IPS-18a (cell line): ENCODE measurements around the gene NUDT3.
"Not testable (repeated sequence)": the region's sequence is repeated elsewhere in the genome, so short reads cannot be mapped to it uniquely, and the experiment has no call there.

Source experiments
- H3K27ac ChIP-seq: one replicate; pipeline ENCODE4 v1.5.1; 2013; ENCODE audit warnings: low read length
- H3K27me3 ChIP-seq: one replicate; pipeline ENCODE4 v1.6.1; 2013; ENCODE audit warnings: mild to moderate bottlenecking, low read length; ENCODE audit not compliant: control insufficient read depth, insufficient read depth
- H3K36me3 ChIP-seq: one replicate; pipeline ENCODE4 v1.6.1; 2013; ENCODE audit warnings: low read depth, low read length; ENCODE audit not compliant: control insufficient read depth
- H3K4me1 ChIP-seq: one replicate; pipeline ENCODE4 v1.6.1; 2013; ENCODE audit warnings: low read depth, low read length; ENCODE audit not compliant: control insufficient read depth
- H3K4me3 ChIP-seq: one replicate; pipeline ENCODE4 v1.5.1; 2013; ENCODE audit warnings: low read length
- H3K9ac ChIP-seq: one replicate; pipeline ENCODE4 v1.6.1; 2013; ENCODE audit warnings: mild to moderate bottlenecking, low read length, moderate library complexity
- H3K9me3 ChIP-seq: one replicate; pipeline ENCODE4 v1.6.1; 2013; ENCODE audit warnings: low read depth, low read length; ENCODE audit not compliant: control insufficient read depth

Gene NUDT3

GRCh38 chr6:34338811-34339210 is 53.7 kb downstream of the NUDT3 start:
- Histone ChIP-seq H3K9ac (no peak overlapping the region), H3K36me3 (peaks cover 5% of the 10 kb centered on the region), H3K4me3 (no peak overlapping the region), H3K9me3 (no peaks in the 10 kb centered on the region), H3K27ac (no peak overlapping the region), H3K4me1 (no peaks in the 10 kb centered on the region), H3K27me3 (no peaks in the 10 kb centered on the region)

DNA sequence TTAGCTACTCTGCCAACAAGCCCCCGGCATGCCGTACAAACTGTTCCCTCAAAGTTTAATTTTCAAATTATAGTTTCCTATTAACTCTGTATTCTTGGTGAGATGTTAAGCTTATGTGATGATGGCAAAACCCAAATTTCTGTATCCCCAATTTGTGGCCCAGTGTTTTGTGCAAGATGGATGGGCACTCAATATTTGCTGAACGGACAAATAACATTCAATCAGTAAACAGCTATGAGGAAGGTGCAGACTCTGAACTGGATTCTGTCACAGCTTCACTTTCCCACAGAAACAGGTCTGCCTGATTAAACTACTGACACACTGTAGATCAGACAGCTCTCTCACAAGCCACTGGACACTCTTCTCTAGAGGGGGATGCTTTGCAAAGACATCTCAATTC is 54.1 kb downstream of the NUDT3 start:
- Histone ChIP-seq H3K36me3 (peaks cover 5% of the 10 kb centered on the region), H3K9ac (no peak overlapping the region), H3K4me1 (no peaks in the 10 kb centered on the region), H3K9me3 (no peaks in the 10 kb centered on the region), H3K27ac (no peak overlapping the region), H3K4me3 (no peak overlapping the region), H3K27me3 (no peaks in the 10 kb centered on the region)

DNA sequence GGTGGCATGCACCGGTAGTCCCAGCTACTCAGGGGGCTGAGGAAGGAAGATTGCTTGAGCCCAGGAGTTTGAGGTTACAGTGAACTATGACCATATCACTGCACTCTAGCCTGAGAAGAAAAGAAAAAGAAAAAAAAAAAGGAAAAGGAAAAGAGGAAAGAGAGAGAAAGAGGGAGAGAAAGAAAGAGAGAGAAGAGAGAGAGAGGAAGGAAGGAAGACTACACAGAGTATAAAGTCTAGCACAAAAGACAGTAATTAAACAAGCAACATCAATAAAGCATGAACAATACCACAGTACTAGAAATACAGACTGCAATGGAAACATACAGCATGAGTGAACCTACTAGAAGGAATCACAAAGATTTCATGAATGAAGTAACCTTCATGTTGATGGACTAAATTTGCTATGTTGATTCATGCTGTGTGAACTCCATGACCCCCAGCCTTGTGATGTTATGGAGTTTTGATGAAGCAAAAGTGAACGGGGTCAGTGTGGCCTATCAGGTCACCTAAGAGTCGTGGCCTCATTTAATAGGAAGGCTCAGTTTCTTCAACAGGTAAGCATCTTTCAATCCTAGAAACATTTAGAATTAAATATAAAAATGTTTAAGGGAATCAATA is 57.6 kb downstream of the NUDT3 start:
- Histone ChIP-seq H3K4me1 (no peaks in the 10 kb centered on the region), H3K4me3 (no peak overlapping the region), H3K9ac (no peak overlapping the region), H3K27me3 (no peaks in the 10 kb centered on the region), H3K27ac (no peak overlapping the region), H3K9me3 (no peaks in the 10 kb centered on the region), H3K36me3 (no peaks in the 10 kb centered on the region)

DNA sequence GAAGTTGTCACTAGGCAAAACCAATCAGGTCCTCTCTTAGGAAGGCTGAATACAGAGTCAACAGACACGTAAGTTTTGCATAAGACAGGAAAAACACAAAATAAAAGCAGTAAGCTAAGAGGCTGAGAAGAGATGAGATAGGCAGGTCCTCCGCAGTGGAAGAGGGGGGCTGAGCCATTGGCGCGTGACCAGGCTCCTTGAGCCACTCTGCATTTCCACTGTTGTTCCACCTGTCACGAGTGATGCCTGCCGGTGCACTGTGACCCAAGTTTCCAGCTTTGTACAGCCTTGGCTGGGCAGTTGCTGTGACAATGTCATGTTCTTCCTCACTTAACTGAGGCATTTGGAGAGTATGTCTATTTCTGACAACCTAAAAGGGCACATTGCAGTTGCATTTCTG is 58.6 kb downstream of the NUDT3 start:
- Histone ChIP-seq H3K4me1 (no peaks in the 10 kb centered on the region), H3K27me3 (no peaks in the 10 kb centered on the region), H3K4me3 (no peak overlapping the region)

GRCh38 chr6:34332251-34333198 is 59.9 kb downstream of the NUDT3 start:
- H3K27ac ChIP-seq, result no peak overlapping the region

More for the DNA sequence above, 58.6 kb downstream of the NUDT3 start:
- Histone ChIP-seq H3K9me3 (no peaks in the 10 kb centered on the region), H3K36me3 (no peaks in the 10 kb centered on the region), H3K27ac (no peak overlapping the region), H3K9ac (no peak overlapping the region)

DNA sequence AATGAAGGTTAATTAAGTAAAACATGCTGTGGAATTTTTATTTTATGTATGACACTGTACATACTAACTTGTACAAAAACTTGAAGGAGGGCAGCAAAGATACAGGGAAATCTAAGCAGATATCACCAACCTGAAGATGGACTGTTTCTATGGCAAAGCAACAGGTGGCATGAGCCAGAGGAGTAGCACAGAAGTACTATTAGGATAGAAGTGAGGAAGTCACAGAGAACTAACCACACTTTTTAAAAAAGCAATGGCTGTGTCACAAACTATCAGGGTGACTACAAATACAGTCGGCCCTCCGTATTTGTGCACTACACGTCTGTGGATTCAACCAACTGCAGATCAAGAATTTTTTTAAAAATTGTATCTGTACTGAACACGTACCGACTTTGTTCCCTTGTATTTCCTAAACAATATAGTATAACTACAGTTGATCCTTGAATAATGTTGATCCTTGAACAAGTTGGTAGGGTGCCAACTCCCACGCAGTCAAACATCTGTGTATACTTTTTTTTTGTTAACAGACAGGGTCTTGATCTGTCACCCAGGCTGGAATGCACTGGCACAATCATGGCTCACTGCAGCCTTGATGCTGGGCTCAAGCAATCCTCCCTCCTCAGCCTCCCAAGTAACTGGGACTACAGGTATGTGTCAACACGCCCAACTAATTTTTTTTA is 61.0 kb downstream of the NUDT3 start:
- Histone ChIP-seq H3K27ac (no peak overlapping the region), H3K4me3 (no peak overlapping the region), H3K4me1 (no peaks in the 10 kb centered on the region), H3K9ac (no peak overlapping the region), H3K27me3 (no peaks in the 10 kb centered on the region), H3K36me3 (no peaks in the 10 kb centered on the region), H3K9me3 (no peaks in the 10 kb centered on the region)

More at GRCh38 chr6:34332251-34333198, 59.9 kb downstream of the NUDT3 start:
- no peaks in the 10 kb centered on the region for H3K4me1 ChIP-seq
- no peaks in the 10 kb centered on the region for H3K27me3 ChIP-seq
- H3K9me3 ChIP-seq, result no peaks in the 10 kb centered on the region
- H3K9ac ChIP-seq, result no peak overlapping the region
- H3K36me3 ChIP-seq, result no peaks in the 10 kb centered on the region
- H3K4me3 ChIP-seq, result no peak overlapping the region

DNA sequence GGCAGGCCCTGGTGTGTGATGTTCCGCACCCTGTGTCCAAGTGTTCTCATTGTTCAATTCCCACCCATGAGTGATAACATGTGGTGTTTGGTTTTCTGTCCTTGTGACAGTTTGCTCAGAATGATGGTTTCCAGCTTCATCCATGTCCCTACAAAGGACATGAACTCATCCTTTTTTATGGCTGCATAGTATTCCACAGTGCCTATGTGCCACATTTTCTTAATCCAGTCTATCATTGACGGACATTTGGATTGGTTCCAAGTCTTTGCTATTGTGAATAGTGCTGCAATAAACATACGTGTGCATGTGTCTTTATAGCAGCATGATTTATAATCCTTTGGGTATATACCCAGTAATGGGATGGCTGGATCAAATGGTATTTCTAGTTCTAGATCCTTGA is 62.7 kb downstream of the NUDT3 start:
- H3K9me3 ChIP-seq, H3K4me3 ChIP-seq, H3K9ac ChIP-seq, H3K36me3 ChIP-seq, H3K4me1 ChIP-seq, H3K27ac ChIP-seq, H3K27me3 ChIP-seq: not testable (repeated sequence)

DNA sequence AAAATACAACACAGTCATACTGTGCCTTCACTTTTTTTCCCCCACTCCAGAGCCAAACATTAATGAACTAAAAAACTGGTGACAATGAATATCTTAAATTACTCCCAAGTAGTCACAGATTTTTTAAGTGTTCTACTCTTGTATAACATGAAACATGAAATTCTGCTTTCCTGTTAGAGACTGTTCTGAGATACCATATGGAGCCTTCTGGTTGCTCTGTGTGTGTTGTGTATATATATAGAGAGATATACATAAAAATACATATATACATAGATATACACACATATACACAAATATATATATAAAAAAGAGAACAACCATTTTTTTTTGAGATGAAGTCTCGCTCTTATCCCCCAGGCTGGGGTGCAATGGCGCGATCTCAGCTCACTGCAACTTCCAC is 63.5 kb downstream of the NUDT3 start:
- Histone ChIP-seq H3K4me3 (no peak overlapping the region), H3K36me3 (no peaks in the 10 kb centered on the region), H3K27me3 (no peaks in the 10 kb centered on the region), H3K4me1 (no peaks in the 10 kb centered on the region), H3K9ac (no peak overlapping the region), H3K27ac (no peak overlapping the region), H3K9me3 (no peaks in the 10 kb centered on the region)

DNA sequence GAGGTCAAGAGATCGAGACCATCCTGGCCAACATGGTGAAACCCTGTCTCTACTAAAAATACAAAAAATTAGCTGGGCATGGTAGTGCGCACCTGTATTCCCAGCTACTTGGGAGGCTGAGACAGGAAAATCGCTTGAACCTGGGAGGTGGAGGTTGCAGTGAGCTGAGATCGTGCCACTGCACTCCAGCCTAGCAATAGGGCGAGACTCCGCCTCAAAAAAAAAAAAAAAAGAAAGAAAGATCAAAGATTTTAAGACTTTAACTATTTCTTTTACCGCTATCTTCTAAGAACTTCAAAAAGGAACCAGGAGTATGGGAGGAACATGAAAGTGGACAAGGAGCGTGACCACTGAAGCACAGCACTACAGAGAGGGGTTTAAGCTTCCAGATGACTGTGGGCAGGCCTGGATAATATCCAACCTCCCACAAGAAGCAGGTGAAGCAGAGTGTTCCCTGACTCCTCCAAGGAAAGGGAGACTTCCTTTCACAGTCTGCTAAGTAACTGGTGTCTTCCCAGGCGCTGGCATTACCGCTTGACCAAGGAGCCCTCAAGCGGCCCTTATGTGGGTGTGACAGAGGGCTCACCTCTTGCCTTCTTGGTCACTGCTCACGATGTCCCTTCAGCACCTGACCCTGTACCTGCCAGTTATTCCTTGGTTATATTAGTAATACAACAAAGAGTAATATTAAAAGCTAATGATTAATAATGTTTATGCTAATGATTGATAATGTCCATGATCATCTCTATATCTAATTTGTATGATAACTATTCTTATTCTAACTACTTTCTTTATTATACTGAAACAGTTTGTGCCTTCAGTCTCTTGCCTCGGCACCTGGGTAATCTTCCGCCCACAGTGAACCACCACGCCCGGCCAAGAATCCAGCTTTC is 64.9 kb downstream of the NUDT3 start:
- not testable (repeated sequence) for H3K27me3 ChIP-seq, H3K27ac ChIP-seq, H3K4me1 ChIP-seq, H3K9ac ChIP-seq, H3K9me3 ChIP-seq, H3K36me3 ChIP-seq, H3K4me3 ChIP-seq

- Histone ChIP-seq H3K27me3 (no peaks in the 10 kb centered on the region), H3K36me3 (no peaks in the 10 kb centered on the region), H3K27ac (no peak overlapping the region), H3K9me3 (no peaks in the 10 kb centered on the region), H3K4me1 (no peaks in the 10 kb centered on the region), H3K9ac (no peak overlapping the region), H3K4me3 (no peak overlapping the region)
Observed at GRCh38 chr6:34325633-34326032, 66.8 kb downstream of the NUDT3 start.
